Skeletal muscle cell (primary cell): ENCODE measurements around the gene NTSR2.

Experiments
- DNase-seq: peaks from one replicate; pipeline ENCODE4 v3.0.0-alpha.2; 2010; ENCODE audit warnings: low read depth
- H3K4me3 ChIP-seq: 2 replicates; pipeline ENCODE4 v1.5.1; 2011; ENCODE audit warnings: low read depth, mild to moderate bottlenecking, control low read depth, low read length, moderate library complexity

Gene NTSR2

DNA sequence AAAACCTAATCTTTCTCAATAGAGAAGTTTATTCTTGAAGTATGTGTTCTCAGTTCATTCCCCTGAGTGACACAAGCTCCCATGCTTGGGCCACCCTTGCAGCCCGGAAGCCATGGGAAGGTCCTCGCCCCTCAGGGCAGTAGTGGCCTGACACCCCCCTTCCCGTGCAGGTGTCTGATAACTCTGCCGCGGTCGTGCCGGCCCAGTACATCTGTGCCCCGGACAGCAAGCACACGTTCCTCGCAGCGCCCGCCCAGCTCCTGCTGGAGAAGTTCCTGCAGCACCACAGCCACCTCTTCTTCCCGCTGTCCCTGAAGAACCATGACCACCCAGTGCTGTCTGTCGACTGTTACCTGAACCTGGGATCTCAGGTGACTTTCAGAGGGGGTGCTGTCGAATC, 32.4 kb downstream of the NTSR2 start:
- no peak for DNase-seq
- H3K4me3 ChIP-seq: no peak overlapping the region

DNA sequence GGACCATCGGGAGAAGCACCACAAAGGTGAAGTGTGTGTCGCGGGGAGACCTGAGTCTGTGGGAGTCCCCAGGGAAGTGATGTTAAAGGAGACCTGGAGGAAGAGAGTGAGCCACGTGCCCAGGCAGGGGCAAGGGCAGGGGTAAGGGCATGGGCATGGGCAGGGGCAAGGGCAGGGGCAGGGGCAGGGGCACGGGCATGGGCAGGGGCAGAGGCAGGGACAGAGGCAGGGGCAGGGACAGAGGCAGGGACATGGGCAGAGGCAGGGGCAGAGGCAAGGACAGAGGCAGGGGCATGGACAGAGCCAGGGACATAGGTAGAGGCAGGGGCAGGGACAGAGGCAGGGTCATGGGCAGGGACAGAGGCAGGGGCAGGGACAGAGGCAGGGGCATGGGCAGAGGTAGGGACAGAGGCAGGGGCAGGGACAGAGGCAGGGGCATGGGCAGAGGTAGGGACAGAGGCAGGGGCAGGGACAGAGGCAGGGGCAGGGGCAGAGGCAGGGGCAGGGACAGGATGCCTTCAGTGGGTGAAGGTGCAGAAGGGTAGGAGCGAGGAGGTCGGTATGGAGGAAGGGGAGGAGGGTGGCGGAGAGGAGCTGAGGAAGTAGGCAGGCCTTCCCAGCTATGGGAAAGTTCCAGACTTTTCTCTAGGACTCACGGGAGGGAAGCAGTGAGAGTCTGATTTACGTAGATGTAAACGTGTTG, 33.3 kb downstream of the NTSR2 start:
- DNase-seq: no peak

DNA sequence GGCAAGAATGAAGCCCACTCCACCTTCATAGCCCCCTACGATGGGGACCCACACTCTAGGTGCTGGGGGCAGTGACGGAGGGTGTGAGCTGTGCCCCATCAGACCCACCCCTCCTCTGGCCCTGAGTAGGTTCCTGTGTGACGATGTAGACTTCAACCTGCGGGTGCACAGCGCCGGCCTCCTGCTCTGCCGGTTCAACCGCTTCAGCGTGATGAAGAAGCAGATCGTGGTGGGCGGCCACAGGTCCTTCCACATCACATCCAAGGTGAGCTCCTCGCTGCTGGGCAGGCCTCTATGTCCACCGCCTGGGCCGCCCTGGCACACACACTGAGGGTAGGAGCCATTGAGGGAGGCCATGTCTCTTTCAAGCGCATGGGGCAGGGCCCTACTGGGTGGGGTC, 34.9 kb downstream of the NTSR2 start:
- no peak for DNase-seq
- no peak overlapping the region for H3K4me3 ChIP-seq

More for the DNA sequence above, 33.3 kb downstream of the NTSR2 start:
- H3K4me3 ChIP-seq: no peak overlapping the region

DNA sequence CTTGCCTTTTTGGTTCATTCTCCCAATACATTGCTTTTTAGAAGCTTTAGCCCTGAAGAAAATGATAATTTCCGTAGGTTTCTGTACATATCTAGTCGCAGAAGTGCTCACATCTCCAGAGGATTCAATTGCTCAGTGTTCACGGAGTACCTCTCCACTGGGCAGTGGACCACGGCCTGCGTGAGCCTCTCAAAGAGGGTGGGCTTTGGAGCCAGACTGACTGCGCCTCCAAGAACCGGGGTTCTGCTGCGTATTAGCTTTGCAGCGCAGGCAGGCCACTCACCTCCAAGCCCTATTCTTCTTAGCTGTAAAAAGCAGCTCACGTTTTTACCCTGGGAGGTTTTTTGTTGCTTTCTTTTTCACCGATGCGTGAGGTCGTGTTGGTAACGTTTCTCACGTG, 35.4 kb downstream of the NTSR2 start:
- DNase-seq: no peak
- H3K4me3 ChIP-seq: no peak overlapping the region

DNA sequence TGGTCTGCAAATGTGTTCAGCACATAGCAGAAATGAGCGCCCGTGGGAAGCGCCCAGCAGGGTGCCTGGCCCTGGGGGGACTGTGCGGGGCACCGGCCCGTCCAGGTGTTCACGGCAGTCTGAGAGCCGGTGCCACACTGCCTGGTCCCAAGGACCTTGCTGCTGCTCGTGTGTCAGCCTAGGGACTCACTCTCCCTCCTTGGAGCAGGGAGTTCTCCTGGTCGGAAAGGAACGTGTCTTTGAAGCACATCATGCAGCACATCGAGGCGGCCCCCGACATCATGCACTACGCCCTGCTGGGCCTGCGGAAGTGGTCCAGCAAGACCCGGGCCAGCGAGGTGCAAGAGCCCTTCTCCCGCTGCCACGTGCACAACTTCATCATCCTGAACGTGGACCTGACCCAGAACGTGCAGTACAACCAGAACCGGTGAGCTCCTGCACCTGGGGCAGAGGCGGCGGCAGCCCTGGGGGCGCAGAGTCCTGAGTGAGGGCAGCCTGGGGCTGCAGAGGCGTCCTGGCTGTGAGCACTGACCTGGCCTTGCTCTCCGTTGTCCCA, 36.0 kb downstream of the NTSR2 start:
- no peak overlapping the region for H3K4me3 ChIP-seq
- DNase-seq: no peak

DNA sequence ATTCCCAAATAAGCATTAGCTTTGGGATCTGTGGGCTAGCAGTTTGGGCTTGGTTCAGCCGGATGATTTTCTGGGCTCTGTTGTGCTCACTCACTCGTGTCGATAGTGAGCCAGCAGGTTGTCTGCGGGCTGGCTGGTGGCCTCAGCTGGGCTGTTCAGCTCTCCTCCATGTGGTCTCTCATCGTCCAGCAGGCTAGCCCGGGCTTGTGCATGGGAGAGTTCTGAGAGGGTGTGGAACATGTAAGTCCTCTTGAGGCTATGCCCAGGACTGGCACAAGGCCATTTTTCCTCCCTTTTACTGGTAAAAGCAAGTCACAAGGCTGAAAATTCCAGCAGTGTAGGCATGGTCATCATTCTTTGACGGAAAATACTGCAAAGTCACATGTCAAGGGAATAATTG, 38.5 kb downstream of the NTSR2 start:
- no peak overlapping the region for H3K4me3 ChIP-seq
- DNase-seq: no peak

DNA sequence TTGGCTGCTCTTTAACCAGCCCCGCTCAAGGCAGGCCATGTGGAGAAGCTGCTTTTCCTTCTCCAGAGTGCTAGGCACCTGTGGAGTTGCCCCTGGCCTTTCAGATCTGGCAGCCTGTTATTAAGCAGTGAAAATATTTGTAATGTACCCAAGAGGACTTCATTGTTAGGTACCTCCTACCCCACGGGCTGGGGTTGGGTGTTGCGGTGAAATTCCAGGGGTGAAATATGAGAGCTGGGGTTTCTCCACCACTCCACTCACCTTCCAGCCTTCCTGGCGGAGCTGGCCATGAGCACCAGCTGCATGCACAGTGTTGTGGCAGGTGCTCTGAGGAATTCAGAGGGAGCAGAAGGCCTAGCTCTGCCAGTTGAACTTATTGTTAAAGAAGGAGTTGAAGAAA, 39.1 kb downstream of the NTSR2 start:
- no peak overlapping the region for H3K4me3 ChIP-seq
- no peak for DNase-seq

DNA sequence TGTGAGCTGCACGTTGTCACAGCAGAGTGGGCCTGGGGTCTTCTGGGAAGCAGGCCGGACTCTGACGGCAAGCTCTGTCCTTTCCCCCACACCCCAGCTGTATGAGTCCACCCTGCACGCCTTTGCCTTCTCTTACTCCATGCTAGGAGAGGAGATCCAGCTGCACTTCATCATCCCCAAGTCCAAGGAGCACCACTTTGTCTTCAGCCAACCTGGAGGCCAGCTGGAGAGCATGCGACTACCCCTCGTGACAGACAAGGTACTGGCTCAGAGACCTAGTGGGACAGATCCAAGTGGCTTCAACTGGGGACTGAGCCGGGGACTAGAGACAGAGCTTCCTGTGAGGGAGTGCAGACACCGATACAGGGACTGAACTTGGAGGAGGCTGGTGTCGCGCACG, 40.1 kb downstream of the NTSR2 start:
- DNase-seq: no peak
- H3K4me3 ChIP-seq: no peak overlapping the region

DNA sequence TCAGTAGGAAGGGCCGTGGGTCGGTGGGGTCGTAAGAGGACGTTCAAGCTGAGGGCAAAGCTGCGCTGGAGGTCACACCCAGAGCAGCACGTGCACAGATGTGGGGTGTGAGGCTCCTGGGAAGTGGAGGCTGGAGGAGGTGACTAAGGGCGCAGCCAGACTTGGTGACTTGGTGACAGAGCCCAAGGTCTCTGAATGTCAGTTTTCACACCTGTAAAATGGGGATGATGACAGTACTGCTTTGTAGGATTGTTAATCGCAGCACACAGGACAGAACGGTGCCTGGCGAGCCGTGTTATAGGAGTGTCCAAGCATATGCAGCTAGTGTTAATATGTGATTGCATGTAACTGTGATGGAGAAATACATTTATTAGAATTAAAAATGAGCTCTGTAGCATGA, 40.8 kb downstream of the NTSR2 start:
- no peak for DNase-seq
- no peak overlapping the region for H3K4me3 ChIP-seq

DNA sequence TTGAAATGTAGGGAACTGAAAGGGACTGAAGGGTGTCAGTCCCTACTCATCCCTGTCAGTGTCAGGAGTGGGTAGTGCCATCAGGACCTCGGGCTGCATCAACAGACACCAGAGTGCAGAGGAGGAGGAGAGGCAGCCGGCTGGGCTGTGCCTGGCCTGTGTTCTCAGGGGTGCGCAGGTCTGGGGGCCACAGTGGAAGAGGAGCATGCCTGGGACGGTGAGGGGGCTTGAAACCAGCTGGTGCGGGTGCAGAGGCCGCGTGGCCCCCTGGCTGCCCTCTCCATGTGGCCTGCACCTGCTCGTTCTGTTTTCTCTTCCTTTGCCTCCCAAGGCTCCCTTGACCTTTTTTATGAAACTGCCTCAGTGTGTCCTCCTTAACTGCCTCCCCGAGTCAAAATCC, 41.3 kb downstream of the NTSR2 start:
- no peak overlapping the region for H3K4me3 ChIP-seq
- no peak for DNase-seq

DNA sequence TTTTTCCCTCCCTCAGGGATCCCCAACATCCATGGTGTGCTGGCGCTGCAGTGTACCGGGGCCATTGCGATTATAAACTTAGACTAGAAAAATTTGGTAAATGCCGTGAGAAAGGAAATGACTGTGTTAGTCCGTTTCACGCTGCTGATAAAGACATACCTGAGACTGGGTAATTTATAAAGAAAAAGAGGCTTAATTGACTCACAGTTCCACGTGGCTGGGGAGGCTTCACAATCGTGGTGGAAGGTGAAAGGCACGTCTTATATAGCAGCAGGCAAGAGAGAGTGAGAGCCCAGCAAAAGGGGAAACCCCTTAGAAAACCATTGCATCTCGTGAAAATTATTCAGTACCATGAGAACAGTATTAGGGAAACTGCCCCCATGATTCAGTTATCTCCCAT, 44.3 kb downstream of the NTSR2 start:
- H3K4me3 ChIP-seq: no peak overlapping the region
- no peak for DNase-seq

DNA sequence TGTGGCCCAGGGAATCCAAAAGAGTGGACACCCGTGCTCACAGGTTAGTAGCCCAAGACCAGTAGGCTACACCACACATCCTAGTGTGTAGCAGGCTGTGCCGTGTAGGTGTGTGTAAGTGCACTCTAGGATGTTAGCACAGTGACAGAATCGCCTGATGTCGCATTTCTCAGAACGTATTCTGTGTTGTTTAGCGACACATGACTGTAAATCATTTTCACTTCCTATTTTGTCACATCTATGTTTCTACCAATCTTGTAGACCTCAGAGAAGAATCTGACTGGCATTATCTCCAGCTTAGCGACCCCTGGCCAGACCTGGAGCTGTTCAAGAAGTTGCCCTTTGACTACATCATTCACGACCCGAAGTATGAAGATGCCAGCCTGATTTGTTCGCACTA, 45.1 kb downstream of the NTSR2 start:
- H3K4me3 ChIP-seq: no peak overlapping the region
- no peak for DNase-seq

DNA sequence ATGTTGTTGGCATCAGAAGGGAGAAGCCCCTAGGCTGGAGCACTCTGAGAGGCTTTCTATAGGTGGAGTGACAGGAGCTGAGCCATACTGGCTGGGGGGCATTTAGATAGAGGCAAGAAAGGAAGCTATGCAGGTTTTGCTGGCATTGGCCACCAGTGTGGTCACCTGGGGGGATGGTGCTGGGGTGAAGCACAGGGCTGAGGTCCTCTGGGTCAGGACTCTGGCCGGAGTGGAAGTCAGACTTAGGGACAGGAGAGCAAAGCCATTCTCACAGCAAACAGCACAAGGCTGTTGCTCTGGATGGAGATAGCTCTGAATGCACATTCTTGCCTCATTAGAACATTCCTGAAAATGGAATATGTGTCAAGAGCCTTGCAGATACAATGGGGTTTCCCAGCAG, 47.4 kb downstream of the NTSR2 start:
- no peak overlapping the region for H3K4me3 ChIP-seq

DNA sequence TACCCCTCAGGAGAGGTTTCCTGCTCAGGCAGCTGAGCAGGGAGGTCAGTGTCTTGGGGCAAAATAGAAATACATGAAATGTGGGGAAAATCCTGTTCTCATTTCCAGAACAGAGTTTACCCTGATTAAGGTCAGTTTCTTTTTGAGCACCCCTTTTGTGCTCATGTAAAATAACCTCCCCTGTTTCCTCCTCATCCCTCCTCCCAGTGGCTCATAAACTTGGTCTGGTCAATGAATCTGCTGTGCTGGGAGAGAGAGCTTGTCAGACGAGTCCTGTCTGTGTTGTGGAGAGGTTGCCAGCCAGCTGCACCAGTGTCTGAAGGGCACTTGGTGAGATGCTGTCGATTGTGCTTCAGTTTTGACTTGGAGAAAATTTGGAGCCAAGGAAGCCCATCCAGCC, 48.6 kb downstream of the NTSR2 start:
- no peak overlapping the region for H3K4me3 ChIP-seq
- no peak for DNase-seq

More for the DNA sequence above, 47.4 kb downstream of the NTSR2 start:
- DNase-seq: no peak

DNA sequence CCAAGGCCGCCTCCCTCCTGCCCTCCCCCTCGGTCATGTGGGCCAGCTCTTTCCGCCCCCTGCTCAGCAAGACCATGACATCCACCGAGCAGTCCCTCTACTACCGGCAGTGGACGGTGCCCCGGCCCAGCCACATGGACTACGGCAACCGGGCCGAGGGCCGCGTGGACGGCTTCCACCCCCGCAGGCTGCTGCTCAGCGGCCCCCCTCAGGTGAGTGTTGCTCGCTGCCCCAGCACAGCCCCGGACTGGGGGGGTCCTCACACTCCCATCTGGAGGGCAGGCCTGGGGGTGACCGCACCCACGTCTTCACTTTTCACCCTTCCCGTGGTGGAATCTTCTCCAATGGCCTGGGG, 51.3 kb downstream of the NTSR2 start:
- no peak overlapping the region for H3K4me3 ChIP-seq

DNA sequence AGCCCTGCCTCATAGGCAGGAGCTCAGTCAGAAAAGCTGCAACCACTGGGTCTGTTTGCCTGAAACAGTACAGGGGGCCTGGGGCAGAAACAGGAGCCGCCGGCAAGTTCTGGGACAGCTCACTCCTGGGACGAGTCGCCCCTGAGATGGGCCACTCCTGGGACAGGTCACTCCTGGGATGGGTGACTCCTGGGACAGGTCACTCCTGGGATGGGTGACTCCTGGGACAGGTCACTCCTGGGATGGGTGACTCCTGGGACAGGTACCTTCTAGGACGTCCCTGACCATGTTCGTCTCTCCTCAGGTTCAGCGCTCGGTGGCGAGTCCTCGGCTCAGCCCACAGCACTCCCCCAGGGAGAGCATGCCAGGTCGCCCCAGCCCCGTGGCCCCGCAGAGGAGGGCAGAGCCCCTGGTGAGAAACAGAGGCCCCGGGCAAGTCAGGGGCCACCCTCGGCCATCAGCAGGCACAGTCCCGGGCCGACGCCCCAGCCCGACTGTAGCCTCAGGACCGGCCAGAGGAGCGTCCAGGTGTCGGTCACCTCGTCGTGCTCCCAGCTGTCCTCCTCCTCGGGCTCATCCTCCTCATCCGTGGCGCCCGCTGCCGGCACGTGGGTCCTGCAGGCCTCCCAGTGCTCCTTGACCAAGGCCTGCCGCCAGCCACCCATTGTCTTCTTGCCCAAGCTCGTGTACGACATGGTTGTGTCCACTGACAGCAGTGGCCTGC, 51.8 kb downstream of the NTSR2 start:
- no peak overlapping the region for H3K4me3 ChIP-seq
- no peak for DNase-seq

More for the DNA sequence above, 51.3 kb downstream of the NTSR2 start:
- DNase-seq: no peak

DNA sequence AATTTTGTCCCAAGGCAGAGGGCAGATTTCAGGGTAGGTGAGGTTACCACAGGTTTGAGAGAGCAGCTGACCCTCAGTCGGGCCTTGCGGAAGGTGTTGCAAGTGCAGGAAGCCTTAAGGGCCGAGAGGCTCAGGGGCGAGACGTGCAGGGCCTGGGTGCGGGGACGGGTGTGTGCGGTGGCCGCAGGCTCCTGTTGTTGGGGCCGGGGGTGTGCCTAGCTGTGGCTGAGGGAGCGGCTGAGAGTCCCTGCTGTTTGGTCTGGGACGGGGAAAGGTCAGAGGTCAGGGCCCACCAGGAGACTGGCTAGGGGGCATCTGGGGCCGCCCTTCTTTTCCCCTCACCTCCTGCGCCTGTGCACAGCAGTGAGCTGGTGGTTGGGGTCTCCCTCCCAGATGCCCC, 52.5 kb downstream of the NTSR2 start:
- DNase-seq: no peak

DNA sequence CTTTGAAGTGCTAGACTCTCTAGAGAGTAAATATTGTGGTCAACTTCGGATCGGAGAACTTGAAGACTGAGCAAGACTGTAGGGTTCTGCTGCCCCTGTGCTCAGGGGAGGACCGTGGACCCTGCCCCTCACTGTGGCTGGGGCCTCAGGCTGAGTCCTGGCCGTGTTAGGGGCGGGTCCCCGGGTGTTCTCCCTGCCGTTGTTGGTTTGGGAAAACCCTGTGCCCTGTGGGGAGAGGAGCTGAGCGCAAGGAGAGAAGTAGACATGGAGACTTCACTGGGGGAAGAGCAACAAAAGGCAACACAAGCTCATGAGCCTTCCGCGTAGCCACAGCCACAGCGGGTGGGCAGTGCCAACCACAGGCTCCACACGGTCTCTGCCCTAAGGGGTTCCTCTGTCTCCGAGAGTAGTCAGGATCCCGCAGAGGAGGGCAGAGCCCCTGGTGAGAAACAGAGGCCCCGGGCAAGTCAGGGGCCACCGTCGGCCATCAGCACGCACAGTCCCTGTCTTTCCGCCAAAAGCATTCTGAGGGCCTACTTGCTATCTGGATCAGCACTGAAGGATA, 53.1 kb downstream of the NTSR2 start:
- DNase-seq: no peak
- no peak overlapping the region for H3K4me3 ChIP-seq

More for the DNA sequence above, 52.5 kb downstream of the NTSR2 start:
- no peak overlapping the region for H3K4me3 ChIP-seq

DNA sequence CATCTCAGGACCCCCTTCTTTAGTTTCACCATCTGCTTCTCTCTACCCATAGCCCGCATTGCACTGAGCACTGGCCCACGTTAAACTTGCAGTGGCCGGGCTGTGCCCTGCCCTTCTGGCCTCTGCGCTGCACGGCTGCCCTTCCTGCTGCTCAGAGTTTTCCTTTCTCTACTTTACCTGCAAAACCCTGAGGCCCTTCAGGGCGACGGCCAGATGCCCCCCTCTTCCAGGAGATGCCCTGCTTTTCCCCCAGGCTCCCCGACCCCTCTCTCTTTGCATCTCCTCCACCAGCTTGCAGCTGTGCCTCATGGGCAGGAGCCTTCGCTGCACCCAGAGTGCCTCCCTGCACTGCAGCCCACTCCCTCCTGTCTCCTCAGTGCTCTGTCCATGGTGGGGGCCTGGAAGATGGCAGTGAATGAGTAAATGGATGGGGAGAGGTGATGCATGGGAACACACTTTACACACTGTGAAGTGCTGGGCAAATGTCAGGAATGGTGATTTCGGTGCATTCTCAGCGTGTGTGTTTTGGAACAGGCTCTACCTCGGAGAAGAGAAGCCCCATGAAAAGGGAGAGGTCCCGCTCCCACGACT, 53.8 kb downstream of the NTSR2 start:
- DNase-seq: no peak
- H3K4me3 ChIP-seq: no peak overlapping the region

DNA sequence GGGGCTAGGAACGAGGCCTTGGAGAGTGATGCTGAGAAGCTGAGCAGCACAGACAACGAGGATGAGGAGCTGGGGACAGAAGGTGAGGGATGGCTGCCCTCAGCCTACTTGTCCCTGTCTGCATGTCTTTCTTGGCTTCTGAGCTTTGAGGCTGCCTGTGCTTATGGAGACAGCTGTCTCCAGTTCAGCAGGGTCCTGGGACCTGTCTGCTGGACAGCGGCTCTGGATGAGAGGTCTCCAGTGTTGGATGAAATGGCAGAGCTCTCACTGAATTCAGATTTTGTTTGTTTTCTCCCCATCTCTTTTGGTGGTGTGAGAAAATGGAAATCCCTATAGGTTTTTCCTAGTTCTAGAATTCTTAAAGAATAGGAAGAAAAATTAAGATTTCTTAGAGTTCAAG, 54.8 kb downstream of the NTSR2 start:
- no peak for DNase-seq
- H3K4me3 ChIP-seq: no peak overlapping the region
